Osteocyte (in vitro differentiated cells): ENCODE data around the gene SSTR3. TPM values are rescaled to one million over a fixed set of nuclear protein-coding genes. Genes with fewer than 3 reads are reported as not detected.
"Not testable (repeated sequence)": the region's sequence is repeated elsewhere in the genome, so short reads cannot be mapped to it uniquely, and the experiment has no call there.

Source experiments
- DNase-seq: peaks from one replicate; pipeline ENCODE4 v3.0.0; 2021; ENCODE audit warnings: mixed read lengths; ENCODE audit not compliant: unreplicated experiment; ENCODE audit errors: extremely low spot score
- H3K27ac Mint-ChIP-seq: one replicate; pipeline ENCODE4 v1.8.0; 2021; ENCODE audit warnings: mild to moderate bottlenecking, mixed read lengths; ENCODE audit not compliant: unreplicated experiment
- H3K27me3 Mint-ChIP-seq: one replicate; pipeline ENCODE4 v1.8.0; 2021; ENCODE audit warnings: mixed read lengths; ENCODE audit not compliant: unreplicated experiment
- H3K36me3 Mint-ChIP-seq: one replicate; pipeline ENCODE4 v1.8.0; 2021; ENCODE audit warnings: mixed read lengths; ENCODE audit not compliant: unreplicated experiment
- H3K4me1 Mint-ChIP-seq: one replicate; pipeline ENCODE4 v1.8.0; 2021; ENCODE audit warnings: mixed read lengths; ENCODE audit not compliant: unreplicated experiment
- H3K4me3 Mint-ChIP-seq: one replicate; pipeline ENCODE4 v1.8.0; 2021; ENCODE audit warnings: mild to moderate bottlenecking, moderate library complexity, mixed read lengths; ENCODE audit not compliant: unreplicated experiment
- H3K9me3 Mint-ChIP-seq: one replicate; pipeline ENCODE4 v1.8.0; 2021; ENCODE audit warnings: mixed read lengths; ENCODE audit not compliant: unreplicated experiment
- total RNA-seq: library from RNA; stranded (reverse); gene quantifications from 2 replicates; pipeline ENCODE4 v1.2.1, GENCODE V29; 2021
- TF ChIP-seq, protein P1 (sequence below): fragments of 200-600 bp; sonication (generic); IDR thresholded peaks from 2 replicates; pipeline ENCODE4 v1.5.0; 2021; ENCODE audit warnings: antibody characterized with exemption, mild to moderate bottlenecking, moderate library complexity

The SSTR3 gene
- total RNA-seq, 1 donor from 2014 or later, result not detected

GRCh38 chr22:37205046-37205445 is 7.2 kb downstream of the SSTR3 start:
- H3K9me3 Mint-ChIP-seq, result no peaks in the 10 kb centered on the region
- TF ChIP-seq, protein P1, sequence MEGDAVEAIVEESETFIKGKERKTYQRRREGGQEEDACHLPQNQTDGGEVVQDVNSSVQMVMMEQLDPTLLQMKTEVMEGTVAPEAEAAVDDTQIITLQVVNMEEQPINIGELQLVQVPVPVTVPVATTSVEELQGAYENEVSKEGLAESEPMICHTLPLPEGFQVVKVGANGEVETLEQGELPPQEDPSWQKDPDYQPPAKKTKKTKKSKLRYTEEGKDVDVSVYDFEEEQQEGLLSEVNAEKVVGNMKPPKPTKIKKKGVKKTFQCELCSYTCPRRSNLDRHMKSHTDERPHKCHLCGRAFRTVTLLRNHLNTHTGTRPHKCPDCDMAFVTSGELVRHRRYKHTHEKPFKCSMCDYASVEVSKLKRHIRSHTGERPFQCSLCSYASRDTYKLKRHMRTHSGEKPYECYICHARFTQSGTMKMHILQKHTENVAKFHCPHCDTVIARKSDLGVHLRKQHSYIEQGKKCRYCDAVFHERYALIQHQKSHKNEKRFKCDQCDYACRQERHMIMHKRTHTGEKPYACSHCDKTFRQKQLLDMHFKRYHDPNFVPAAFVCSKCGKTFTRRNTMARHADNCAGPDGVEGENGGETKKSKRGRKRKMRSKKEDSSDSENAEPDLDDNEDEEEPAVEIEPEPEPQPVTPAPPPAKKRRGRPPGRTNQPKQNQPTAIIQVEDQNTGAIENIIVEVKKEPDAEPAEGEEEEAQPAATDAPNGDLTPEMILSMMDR, result no peak
- H3K4me3 Mint-ChIP-seq, result no peak overlapping the region
- no peaks in the 10 kb centered on the region for H3K36me3 Mint-ChIP-seq
- H3K4me1 Mint-ChIP-seq, result no peaks in the 10 kb centered on the region
- H3K27ac Mint-ChIP-seq, result no peak overlapping the region
- no peak for DNase-seq
- no peaks in the 10 kb centered on the region for H3K27me3 Mint-ChIP-seq

- H3K9me3 Mint-ChIP-seq, result no peaks in the 10 kb centered on the region
- H3K4me3 Mint-ChIP-seq, result no peak overlapping the region
- TF ChIP-seq, protein P1, result no peak
- DNase-seq, result no peak
- H3K4me1 Mint-ChIP-seq, result peaks cover 3% of the 10 kb centered on the region
- no peak overlapping the region for H3K27ac Mint-ChIP-seq
- no peaks in the 10 kb centered on the region for H3K27me3 Mint-ChIP-seq
- no peaks in the 10 kb centered on the region for H3K36me3 Mint-ChIP-seq
Measured at GRCh38 chr22:37204045-37204655, 8.1 kb downstream of the SSTR3 start.

GRCh38 chr22:37203354-37204044 is 8.8 kb downstream of the SSTR3 start:
- Mint-ChIP-seq H3K27ac (no peak overlapping the region), H3K36me3 (no peaks in the 10 kb centered on the region), H3K27me3 (no peaks in the 10 kb centered on the region), H3K4me1 (peaks cover 3% of the 10 kb centered on the region), H3K4me3 (no peak overlapping the region), H3K9me3 (no peaks in the 10 kb centered on the region)
- TF ChIP-seq, protein P1, result no peak
- DNase-seq, result no peak

- DNase-seq, result no peak
- no peaks in the 10 kb centered on the region for H3K9me3 Mint-ChIP-seq
- H3K4me1 Mint-ChIP-seq, result peaks cover 10% of the 10 kb centered on the region
- H3K27ac Mint-ChIP-seq, result no peak overlapping the region
- no peak overlapping the region for H3K4me3 Mint-ChIP-seq
- TF ChIP-seq, protein P1, result no peak
- no peaks in the 10 kb centered on the region for H3K36me3 Mint-ChIP-seq
- H3K27me3 Mint-ChIP-seq, result no peaks in the 10 kb centered on the region
Measured at GRCh38 chr22:37202716-37203115, 9.6 kb downstream of the SSTR3 start.

DNA sequence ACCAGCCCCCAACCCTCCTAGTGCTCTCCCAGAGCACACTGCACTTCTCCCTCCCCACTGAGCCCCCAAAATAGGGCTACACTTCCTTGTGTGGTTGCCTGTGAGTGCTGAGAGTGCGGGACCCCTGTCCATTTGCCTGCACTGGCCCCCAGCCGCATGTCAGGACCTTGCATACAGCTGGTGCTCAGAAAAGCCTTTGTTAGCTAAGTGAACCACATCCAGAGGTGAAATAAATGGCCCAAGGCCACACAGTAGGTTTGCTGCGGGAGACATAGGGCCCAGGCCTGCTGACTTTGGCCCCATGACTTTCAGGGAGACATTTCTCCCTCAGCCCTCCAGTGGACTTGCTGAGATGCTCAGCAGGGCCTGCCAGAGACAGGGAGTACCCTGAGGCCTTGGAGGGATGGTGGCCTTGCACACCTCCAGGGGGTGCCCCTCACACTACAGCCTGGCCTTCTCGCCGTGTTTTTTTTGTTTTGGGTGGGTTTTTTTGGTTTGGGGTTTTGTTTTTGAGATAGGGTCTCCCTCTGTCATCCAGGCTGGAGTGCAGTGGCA is 10.2 kb downstream of the SSTR3 start:
- Mint-ChIP-seq H3K9me3 (no peaks in the 10 kb centered on the region), H3K4me3 (no peak overlapping the region), H3K4me1 (peaks cover 16% of the 10 kb centered on the region), H3K27me3 (no peaks in the 10 kb centered on the region), H3K36me3 (no peaks in the 10 kb centered on the region), H3K27ac (no peak overlapping the region)
- no peak for DNase-seq
- TF ChIP-seq, protein P1, result no peak

DNA sequence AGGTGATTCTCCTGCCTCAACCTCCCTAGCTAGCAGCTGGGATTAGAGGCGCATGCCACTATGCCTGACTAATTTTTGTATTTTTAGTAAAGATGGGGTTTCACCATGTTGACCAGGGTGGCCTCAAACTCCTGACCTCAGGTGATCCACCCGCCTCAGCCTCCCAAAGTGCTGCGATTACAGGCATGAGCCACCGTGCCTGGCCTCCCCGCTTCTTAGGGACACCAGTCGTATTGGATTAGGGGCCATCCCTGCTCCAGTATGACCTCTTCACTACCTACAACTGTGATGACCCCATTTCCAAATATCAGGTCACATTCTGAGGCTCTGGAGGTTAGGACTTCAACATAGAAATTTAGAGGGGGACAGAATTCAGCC is 10.8 kb downstream of the SSTR3 start:
- H3K4me1 Mint-ChIP-seq, result peaks cover 23% of the 10 kb centered on the region
- not testable (repeated sequence) for H3K4me3 Mint-ChIP-seq, H3K9me3 Mint-ChIP-seq, DNase-seq, H3K27ac Mint-ChIP-seq, H3K27me3 Mint-ChIP-seq, H3K36me3 Mint-ChIP-seq
